ENCODE measurements around the gene GPR180. TPM values are rescaled to one million over a fixed set of nuclear protein-coding genes. Genes with fewer than 3 reads are reported as not detected.

The GPR180 gene
- total and polyA plus RNA-seq, 10 of the 15 experiments (the other 5 are each of a cell fraction or from before 2014, with no cell fraction given), result 1.6 to 7.2 (median 5.3) TPM

DNA sequence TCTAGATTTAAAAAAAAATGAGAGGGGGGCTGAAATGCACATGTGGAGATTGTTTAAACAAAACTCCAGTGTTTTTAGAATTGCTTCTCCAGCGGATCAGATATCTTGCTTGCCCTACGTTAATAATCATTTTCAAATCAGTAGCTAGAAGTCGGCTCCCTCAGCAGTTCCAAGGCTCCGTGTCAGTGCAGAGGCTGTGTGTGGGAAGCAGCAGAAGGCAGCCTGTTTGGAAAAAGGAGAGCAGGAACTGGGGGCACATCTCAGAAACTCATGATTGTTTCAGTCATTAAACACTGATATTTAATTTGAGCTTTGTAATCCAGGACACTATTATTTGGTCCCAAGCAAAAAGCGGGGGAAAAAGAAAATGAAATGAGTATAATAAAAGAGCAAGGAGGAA is 59.7 kb downstream of the GPR180 start:
- FAIRE-seq (no peak), ATAC-seq (no peak), DNase-seq (ENCODE audit: low read depth, low spot score) (no peak)
- no peaks in the 10 kb centered on the region for H3K9me3 ChIP-seq (replicated peaks; ENCODE audit: control insufficient read depth, insufficient read depth, low read length)
- H3K27ac ChIP-seq (ENCODE audit: control insufficient read depth, insufficient read depth), result no peak overlapping the region
- no TSS peak for BruUV-seq (replicated peaks)
- H3K79me2 ChIP-seq (ENCODE audit: control insufficient read depth, insufficient read depth, low read length), result no peaks in the 10 kb centered on the region
- WGBS (ENCODE audit: insufficient coverage, insufficient replicate concordance, low lambda C conversion rate, missing lambda C conversion rate), result 41% methylated on average over 5 of the region's 5 CpGs
- peaks cover 5% of the 10 kb centered on the region for H3K4me1 ChIP-seq (ENCODE audit: control insufficient read depth, insufficient read depth, low read length)
- no peaks in the 10 kb centered on the region for H3K36me3 ChIP-seq (ENCODE audit: control insufficient read depth in 2 of 2, insufficient read depth in 2 of 2, low read length in 1 of 2)
- intact Hi-C loops (cut with micrococcal nuclease; ENCODE audit: unreplicated experiment), result no loop called here
- ChIA-PET SMC1A (ENCODE audit: uncharacterized antibody, unreplicated experiment) (interaction anchor here (0.6 to 1.5 kb wide), 3 partner anchors 11 to 23 kb away, joined by 3 to 5 read pairs (median 4); no protein-coding TSS in a partner anchor), RAD21 (ENCODE audit: unreplicated experiment) (interaction anchor here (1.0 to 1.2 kb wide), 2 partner anchors 35 to 41 kb away, joined by 3 read pairs; no protein-coding TSS in a partner anchor), POLR2A (no interaction called here), CTCF (interaction anchor here (0.8 to 6.2 kb wide), 5 partner anchors 13 to 744 kb away, joined by 3 to 47 read pairs (median 3); no protein-coding TSS in a partner anchor)
- H2AFZ ChIP-seq (ENCODE audit: control insufficient read depth, low read depth, low read length), result no peak overlapping the region
- TF ChIP-seq KAT2A (conservative IDR thresholded peaks at IDR 0.05; ENCODE audit: control insufficient read depth, low read depth, low read length), result no peak
- H3K27me3 ChIP-seq (replicated peaks in 1 of 2; ENCODE audit: control insufficient read depth in 2 of 2, insufficient read depth in 2 of 2, low read length in 1 of 2), result 0 out of 4 replicates have a peak, but pooled peaks cover 0 to 2% of the 10 kb centered on the region in 2 experiments
- in situ Hi-C loops (cut with MboI), result no loop called here
- H3K4me2 ChIP-seq (ENCODE audit: control insufficient read depth, insufficient read depth), result no peak overlapping the region
- H4K20me1 ChIP-seq (ENCODE audit: control insufficient read depth, insufficient read depth), result no peaks in the 10 kb centered on the region
- H3K4me3 ChIP-seq, result no peak overlapping the region
- no peak overlapping the region for H3K9ac ChIP-seq (ENCODE audit: control insufficient read depth, insufficient read depth, low read length)

- intact Hi-C loops (cut with micrococcal nuclease; ENCODE audit: unreplicated experiment), result no loop called here
- no peaks in the 10 kb centered on the region for H3K36me3 ChIP-seq (ENCODE audit: control insufficient read depth in 2 of 2, insufficient read depth in 2 of 2, low read length in 1 of 2)
- H3K9ac ChIP-seq (ENCODE audit: control insufficient read depth, insufficient read depth, low read length), result no peak overlapping the region
- no peak overlapping the region for H3K4me3 ChIP-seq
- H3K27me3 ChIP-seq (replicated peaks in 1 of 2; ENCODE audit: control insufficient read depth in 2 of 2, insufficient read depth in 2 of 2, low read length in 1 of 2), result 0 out of 4 replicates have a peak, but pooled peaks cover 0 to 2% of the 10 kb centered on the region in 2 experiments
- 25% methylated on average over 12 of the region's 12 CpGs for WGBS (ENCODE audit: insufficient coverage, insufficient replicate concordance, low lambda C conversion rate, missing lambda C conversion rate)
- H3K4me2 ChIP-seq (ENCODE audit: control insufficient read depth, insufficient read depth), result no peak overlapping the region
- CTCF ChIA-PET, result interaction anchor here (1.7 to 6.2 kb wide), 2 partner anchors 12 to 742 kb away, joined by 5 to 47 read pairs; no protein-coding TSS in a partner anchor
- H2AFZ ChIP-seq (ENCODE audit: control insufficient read depth, low read depth, low read length), result no peak overlapping the region
- H3K79me2 ChIP-seq (ENCODE audit: control insufficient read depth, insufficient read depth, low read length), result no peaks in the 10 kb centered on the region
- in situ Hi-C loops (cut with MboI), result no loop called here
- BruUV-seq (replicated peaks), result no TSS peak
- no peak overlapping the region for H3K27ac ChIP-seq (ENCODE audit: control insufficient read depth, insufficient read depth)
- H4K20me1 ChIP-seq (ENCODE audit: control insufficient read depth, insufficient read depth), result no peaks in the 10 kb centered on the region
- FAIRE-seq (no peak), DNase-seq (ENCODE audit: low read depth, low spot score) (no peak), ATAC-seq (no peak)
- POLR2A ChIA-PET, result interaction anchor here (0.5 kb wide), 1 partner anchor 370 kb away, joined by 3 read pairs; no protein-coding TSS in a partner anchor
- SMC1A ChIA-PET (ENCODE audit: uncharacterized antibody, unreplicated experiment), result interaction anchor here (0.6 to 1.5 kb wide), 3 partner anchors 10 to 257 kb away, joined by 3 to 5 read pairs (median 4); no protein-coding TSS in a partner anchor
- RAD21 ChIA-PET (ENCODE audit: unreplicated experiment), result no interaction called here
- no peaks in the 10 kb centered on the region for H3K9me3 ChIP-seq (replicated peaks; ENCODE audit: control insufficient read depth, insufficient read depth, low read length)
- no peaks in the 10 kb centered on the region for H3K4me1 ChIP-seq (ENCODE audit: control insufficient read depth, insufficient read depth, low read length)
- TF ChIP-seq ZBTB4 (CRISPR knock-in tag; IDR thresholded peaks at IDR 0.05), result no peak
- no peak for TF ChIP-seq BRCA1 (IDR thresholded peaks at IDR 0.05; ENCODE audit: low read depth, low read length)
- TF ChIP-seq IRF4 (IDR thresholded peaks at IDR 0.05; ENCODE audit: low read depth, low read length), result no peak
- no peak for TF ChIP-seq RB1 (IDR thresholded peaks at IDR 0.05; ENCODE audit: borderline replicate concordance)
- no peak for TF ChIP-seq NFYB (IDR thresholded peaks at IDR 0.05; ENCODE audit: insufficient read depth, low read depth, low read length)
Observed at GRCh38 chr13:94662274-94662945, 60.8 kb downstream of the GPR180 start.
